ENCODE data around the gene GPX2. TPM values are rescaled to one million over a fixed set of nuclear protein-coding genes. Genes with fewer than 3 reads are reported as not detected.
A peak's percentile ranks its signal among the peaks of the same experiment; 100 is the strongest.

GPX2 gene
- polyA plus RNA-seq, 3 donors, result not detected

DNA sequence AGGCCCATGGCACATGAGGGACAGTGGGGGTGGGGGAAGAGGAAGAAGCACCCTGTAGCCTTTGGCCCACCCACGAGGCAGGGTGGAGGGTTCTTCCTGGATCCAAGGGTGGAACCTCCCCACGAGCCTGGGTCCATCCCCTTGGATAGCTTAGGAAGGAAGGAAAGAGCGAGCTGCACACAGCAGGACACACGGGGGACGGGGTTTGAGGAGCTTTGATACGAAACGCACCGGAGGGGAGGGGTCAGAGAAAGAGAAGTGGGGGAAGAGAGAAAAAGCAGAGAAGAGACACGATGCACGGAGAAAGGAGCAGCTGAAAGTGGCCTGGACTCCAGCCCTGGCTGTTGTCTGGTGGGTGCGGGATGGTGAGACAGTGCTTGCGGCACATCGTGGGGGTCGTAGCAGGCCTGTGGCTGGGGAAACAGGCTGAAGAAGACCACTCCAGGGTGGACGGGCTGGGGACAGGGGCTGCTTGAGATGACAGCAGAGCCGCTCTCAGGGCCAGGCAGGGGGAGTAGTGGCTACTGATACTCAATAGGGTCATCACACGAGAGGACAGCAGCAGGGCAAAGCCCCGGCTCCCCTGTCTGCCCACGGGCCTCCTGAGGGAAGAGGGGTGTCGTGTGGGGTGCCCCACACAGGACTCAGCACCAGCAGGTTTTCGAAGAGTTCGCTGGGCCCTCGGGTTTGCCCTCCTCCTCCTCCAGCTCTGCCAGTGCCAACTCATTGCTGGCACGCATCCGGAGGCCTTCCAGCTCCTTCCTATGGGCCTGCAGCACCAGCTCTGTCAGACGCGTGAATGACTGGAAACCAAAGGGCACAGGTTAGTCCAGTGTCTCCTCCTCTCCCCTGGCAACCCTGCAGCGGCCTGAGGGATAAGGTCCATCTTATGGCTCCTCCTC lies 5.4 kb upstream of the GPX2 start:
- WGBS (ENCODE audit: insufficient coverage), result 95% methylated on average over 23 of the region's 28 CpGs
- Histone ChIP-seq H3K36me3 (replicated peaks in 1 of 2; ENCODE audit: control insufficient read depth in 1 of 2, insufficient read depth in 2 of 2, low read length in 2 of 2) (peaks cover 5 to 38% of the 10 kb centered on the region in 2 donors), H3K4me3 (replicated peaks in 1 of 3; ENCODE audit: low read depth in 2 of 3, low read length in 3 of 3) (no peak overlapping the region), H3K4me1 (ENCODE audit: control insufficient read depth in 1 of 2, insufficient read depth in 2 of 2, low read length in 2 of 2) (peaks cover 11 to 12% of the 10 kb centered on the region in 2 donors), H4K20me1 (ENCODE audit: insufficient read depth, low read length) (peaks cover 9% of the 10 kb centered on the region), H2AFZ (ENCODE audit: insufficient read depth, low read depth, low read length, poor library complexity, severe bottlenecking) (no peak overlapping the region), H3K4me2 (replicated peaks; ENCODE audit: extremely low read depth, low read length, poor library complexity, severe bottlenecking) (no peak overlapping the region), H3K9ac (ENCODE audit: insufficient read depth, low read length, poor library complexity, severe bottlenecking) (no peak overlapping the region), H3K79me2 (ENCODE audit: insufficient read depth, low read length) (no peaks in the 10 kb centered on the region), H3K9me3 (replicated peaks in 1 of 2; ENCODE audit: control insufficient read depth in 1 of 2, insufficient read depth in 1 of 2, low read length in 2 of 2) (no peaks in the 10 kb centered on the region), H3K27me3 (ENCODE audit: control insufficient read depth in 2 of 2, insufficient read depth in 2 of 2, low read length in 2 of 2) (no peaks in the 10 kb centered on the region), H3K27ac (ENCODE audit: low read depth in 1 of 2, low read length in 2 of 2) (no peak overlapping the region)
- TF ChIP-seq, protein P1, sequence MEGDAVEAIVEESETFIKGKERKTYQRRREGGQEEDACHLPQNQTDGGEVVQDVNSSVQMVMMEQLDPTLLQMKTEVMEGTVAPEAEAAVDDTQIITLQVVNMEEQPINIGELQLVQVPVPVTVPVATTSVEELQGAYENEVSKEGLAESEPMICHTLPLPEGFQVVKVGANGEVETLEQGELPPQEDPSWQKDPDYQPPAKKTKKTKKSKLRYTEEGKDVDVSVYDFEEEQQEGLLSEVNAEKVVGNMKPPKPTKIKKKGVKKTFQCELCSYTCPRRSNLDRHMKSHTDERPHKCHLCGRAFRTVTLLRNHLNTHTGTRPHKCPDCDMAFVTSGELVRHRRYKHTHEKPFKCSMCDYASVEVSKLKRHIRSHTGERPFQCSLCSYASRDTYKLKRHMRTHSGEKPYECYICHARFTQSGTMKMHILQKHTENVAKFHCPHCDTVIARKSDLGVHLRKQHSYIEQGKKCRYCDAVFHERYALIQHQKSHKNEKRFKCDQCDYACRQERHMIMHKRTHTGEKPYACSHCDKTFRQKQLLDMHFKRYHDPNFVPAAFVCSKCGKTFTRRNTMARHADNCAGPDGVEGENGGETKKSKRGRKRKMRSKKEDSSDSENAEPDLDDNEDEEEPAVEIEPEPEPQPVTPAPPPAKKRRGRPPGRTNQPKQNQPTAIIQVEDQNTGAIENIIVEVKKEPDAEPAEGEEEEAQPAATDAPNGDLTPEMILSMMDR (IDR thresholded peaks at IDR 0.05), result no peak
- Mint-ChIP-seq H3K4me1 (peaks cover 16% of the 10 kb centered on the region), H3K4me3 (peak overlapping the region in 1 of 2 donors; percentile 51), H3K9me3 (no peaks in the 10 kb centered on the region), H3K27ac (peak overlapping the region in 3 of 7 donors; percentile 49 to 58 (median 50)), H3K36me3 (peaks cover 32 to 41% of the 10 kb centered on the region in 2 donors), H3K27me3 (ENCODE audit: low read depth in 3 of 3) (peaks cover 0 to 2% (median 1%) of the 10 kb centered on the region in 3 donors)
- DNase-seq, result no peak
- intact Hi-C loops (cut with micrococcal nuclease), result no loop called here

GRCh38 chr14:64946310-64947045 lies 3.9 kb upstream of the GPX2 start:
- 100% methylated on average over 2 of the region's 6 CpGs for WGBS (ENCODE audit: insufficient coverage)
- Histone ChIP-seq H3K4me3 (replicated peaks in 1 of 3; ENCODE audit: low read depth in 2 of 3, low read length in 3 of 3) (no peak overlapping the region), H3K4me2 (replicated peaks; ENCODE audit: extremely low read depth, low read length, poor library complexity, severe bottlenecking) (no peak overlapping the region), H3K9ac (ENCODE audit: insufficient read depth, low read length, poor library complexity, severe bottlenecking) (no peak overlapping the region), H3K27ac (ENCODE audit: low read depth in 1 of 2, low read length in 2 of 2) (no peak overlapping the region), H3K36me3 (replicated peaks in 1 of 2; ENCODE audit: control insufficient read depth in 1 of 2, insufficient read depth in 2 of 2, low read length in 2 of 2) (peaks cover 5 to 51% of the 10 kb centered on the region in 2 donors), H3K9me3 (replicated peaks in 1 of 2; ENCODE audit: control insufficient read depth in 1 of 2, insufficient read depth in 1 of 2, low read length in 2 of 2) (no peaks in the 10 kb centered on the region), H4K20me1 (ENCODE audit: insufficient read depth, low read length) (peaks cover 15% of the 10 kb centered on the region), H3K4me1 (ENCODE audit: control insufficient read depth in 1 of 2, insufficient read depth in 2 of 2, low read length in 2 of 2) (peaks cover 11 to 12% of the 10 kb centered on the region in 2 donors), H2AFZ (ENCODE audit: insufficient read depth, low read depth, low read length, poor library complexity, severe bottlenecking) (no peak overlapping the region), H3K27me3 (ENCODE audit: control insufficient read depth in 2 of 2, insufficient read depth in 2 of 2, low read length in 2 of 2) (no peaks in the 10 kb centered on the region), H3K79me2 (ENCODE audit: insufficient read depth, low read length) (no peaks in the 10 kb centered on the region)
- no peak for DNase-seq
- Mint-ChIP-seq H3K27ac (no peak overlapping the region), H3K36me3 (peaks cover 43 to 44% of the 10 kb centered on the region in 2 donors), H3K4me3 (no peak overlapping the region), H3K9me3 (no peaks in the 10 kb centered on the region), H3K4me1 (peaks cover 19% of the 10 kb centered on the region), H3K27me3 (ENCODE audit: low read depth in 3 of 3) (peaks cover 0 to 2% (median 1%) of the 10 kb centered on the region in 3 donors)
- intact Hi-C loops (cut with micrococcal nuclease), result no loop called here
- TF ChIP-seq, protein P1 (IDR thresholded peaks at IDR 0.05), result no peak
